WERI-Rb-1 (cell line): ENCODE results near the gene REXO5.

Experiments used
- DNase-seq: peaks from one replicate; pipeline ENCODE4 v3.0.0-alpha.2; 2020
- H3K27ac ChIP-seq: fragments of 250-450 bp; sonication (Bioruptor Pico); 2 replicates; pipeline ENCODE4 v1.5.1; 2020; ENCODE audit warnings: mild to moderate bottlenecking, moderate library complexity
- H3K27me3 ChIP-seq: fragments of 250-450 bp; sonication (Bioruptor Pico); 2 replicates; pipeline ENCODE4 v1.5.1; 2021; ENCODE audit warnings: mild to moderate bottlenecking, low read depth, moderate library complexity; ENCODE audit not compliant: insufficient read depth, severe bottlenecking
- H3K36me3 ChIP-seq: fragments of 250-450 bp; sonication (Bioruptor Pico); 2 replicates; pipeline ENCODE4 v1.5.1; 2020; ENCODE audit warnings: mild to moderate bottlenecking, moderate library complexity
- H3K4me3 ChIP-seq: 2 replicates; pipeline ENCODE4 v1.5.1; 2011; ENCODE audit warnings: low read depth, mild to moderate bottlenecking, control low read depth, low read length
- H3K9me3 ChIP-seq: fragments of 250-450 bp; sonication (Bioruptor Pico); 2 replicates; pipeline ENCODE4 v1.5.1; 2021; ENCODE audit warnings: mild to moderate bottlenecking, moderate library complexity; ENCODE audit not compliant: severe bottlenecking
- CTCF ChIP-seq: IDR thresholded peaks from 2 replicates; pipeline ENCODE4 v1.5.1; 2011; ENCODE audit warnings: low read depth, mild to moderate bottlenecking, control low read depth, inconsistent platforms, low read length

REXO5 gene

GRCh38 chr16:20789130-20789529 lies 17.2 kb upstream of the REXO5 start:
- Histone ChIP-seq H3K27ac (no peak overlapping the region), H3K4me3 (no peak overlapping the region), H3K27me3 (no peaks in the 10 kb centered on the region), H3K36me3 (no peaks in the 10 kb centered on the region), H3K9me3 (no peaks in the 10 kb centered on the region)
- no peak for DNase-seq
- no peak for TF ChIP-seq CTCF

GRCh38 chr16:20791923-20792612 lies 14.3 kb upstream of the REXO5 start:
- no peak for DNase-seq
- H3K27ac ChIP-seq: no peak overlapping the region
- no peaks in the 10 kb centered on the region for H3K27me3 ChIP-seq
- no peaks in the 10 kb centered on the region for H3K9me3 ChIP-seq
- no peak for TF ChIP-seq CTCF
- H3K36me3 ChIP-seq: no peaks in the 10 kb centered on the region
- no peak overlapping the region for H3K4me3 ChIP-seq

- TF ChIP-seq CTCF: no peak
- peaks cover 22% of the 10 kb centered on the region for H3K36me3 ChIP-seq
- no peak overlapping the region for H3K27ac ChIP-seq
- H3K4me3 ChIP-seq: no peak overlapping the region
- H3K9me3 ChIP-seq: no peaks in the 10 kb centered on the region
- no peaks in the 10 kb centered on the region for H3K27me3 ChIP-seq
- DNase-seq: no peak
These were observed 8.0 kb upstream of the REXO5 start for GRCh38 chr16:20798364-20798763.

GRCh38 chr16:20799599-20799998 lies 6.7 kb upstream of the REXO5 start:
- H3K36me3 ChIP-seq: peaks cover 22% of the 10 kb centered on the region
- H3K9me3 ChIP-seq: no peaks in the 10 kb centered on the region
- H3K27me3 ChIP-seq: no peaks in the 10 kb centered on the region
- no peak overlapping the region for H3K4me3 ChIP-seq
- DNase-seq: no peak
- H3K27ac ChIP-seq: no peak overlapping the region
- no peak for TF ChIP-seq CTCF

- no peak for TF ChIP-seq CTCF
These were observed 5.0 kb upstream of the REXO5 start for GRCh38 chr16:20801278-20801677.

GRCh38 chr16:20803192-20803560 lies 3.2 kb upstream of the REXO5 start:
- no peaks in the 10 kb centered on the region for H3K27me3 ChIP-seq
- TF ChIP-seq CTCF: no peak
- no peaks in the 10 kb centered on the region for H3K9me3 ChIP-seq
- no peak overlapping the region for H3K27ac ChIP-seq
- no peak for DNase-seq
- H3K4me3 ChIP-seq: no peak overlapping the region
- H3K36me3 ChIP-seq: peaks cover 16% of the 10 kb centered on the region

More at GRCh38 chr16:20801278-20801677, 5.0 kb upstream of the REXO5 start:
- Histone ChIP-seq H3K9me3 (no peaks in the 10 kb centered on the region), H3K27ac (no peak overlapping the region), H3K4me3 (no peak overlapping the region), H3K27me3 (no peaks in the 10 kb centered on the region), H3K36me3 (peaks cover 22% of the 10 kb centered on the region)
- DNase-seq: no peak
